Heart left ventricle (tissue), 16 donors: ENCODE data around the gene TEX10. TPM values are rescaled to one million over a fixed set of nuclear protein-coding genes. Genes with fewer than 3 reads are reported as not detected.

Source experiments
- ATAC-seq, 4 donors: fragments of 200-7000 bp; cut with Tn5 transposase; one replicate each; pipeline ENCODE4 v1.9.1; 2020 to 2022; ENCODE audit warnings: moderate library complexity in 4 of 4, mild to moderate bottlenecking in 3 of 4, moderate number of reproducible peaks in 1 of 4
- DNase-seq, 5 donors: peaks; one replicate each; pipeline ENCODE4 v3.0.0-alpha.2; 2020
- H3K27ac ChIP-seq, 12 donors: fragments of 200-600 bp; sonication (generic) in 4 of 12; one replicate each; pipeline versions ENCODE4 v1.5.0 to v1.8.0; 2016 to 2022; ENCODE audit warnings: mild to moderate bottlenecking in 2 of 12
- H3K27me3 ChIP-seq, 9 donors: fragments of 200-600 bp; sonication (generic) in 2 of 9; one replicate each; pipeline versions ENCODE4 v1.5.1 to v1.8.0; 2016 to 2022; ENCODE audit warnings: mild to moderate bottlenecking in 3 of 9
- H3K36me3 ChIP-seq, 9 donors: fragments of 200-600 bp; sonication (generic) in 2 of 9; one replicate each; pipeline versions ENCODE4 v1.5.0 to v1.8.0; 2018 to 2022; ENCODE audit warnings: mild to moderate bottlenecking in 2 of 9
- H3K4me1 ChIP-seq, 12 donors: fragments of 200-600 bp; sonication (generic) in 4 of 12; one replicate each; pipeline versions ENCODE4 v1.5.0 to v1.8.0; 2016 to 2022; ENCODE audit warnings: mild to moderate bottlenecking in 3 of 12
- H3K4me3 ChIP-seq, 12 donors: fragments of 200-600 bp; sonication (generic) in 4 of 12; one replicate each; pipeline versions ENCODE4 v1.5.0 to v1.8.0; 2017 to 2022; ENCODE audit warnings: mild to moderate bottlenecking in 9 of 12, moderate library complexity in 4 of 12
- H3K9me3 ChIP-seq, 12 donors: fragments of 200-600 bp; sonication (generic) in 4 of 12; one replicate each; pipeline versions ENCODE4 v1.5.0 to v1.8.0; 2016 to 2022; ENCODE audit warnings: mild to moderate bottlenecking in 1 of 12
- POLR2A ChIP-seq, 2 donors: fragments of 450-650 bp; IDR thresholded peaks; one replicate each; pipeline ENCODE4 v1.6.1; 2017; ENCODE audit warnings: antibody characterized with exemption in 2 of 2, mild to moderate bottlenecking in 2 of 2, moderate library complexity in 2 of 2
- WGBS, 4 donors: extraction: QIAGEN DNeasy Blood & Tissue Kit in 2 of 4; methylation state at CpG; one replicate each; pipeline versions ENCODE4 v1.1.5 to v1.1.7; 2013 to 2018; 5-methylcytosine and 5-hydroxymethylcytosine counted together
- intact Hi-C, 10 donors: fragments of 100-400 bp; cut with DNase I; formaldehyde crosslinking; loops; one replicate each; pipeline versions ENCODE4 v1.11.1 to v1.14.2; 2022
- polyA plus RNA-seq, 2 donors: library from polyadenylated mRNA; stranded (reverse); fragments of 200-250 nt; gene quantifications; one replicate each; pipeline ENCODE4 v1.2.3, GENCODE V29; 2013
- total RNA-seq, 9 donors: library from RNA; depleted of rRNA in 2 of 9; stranded (reverse); fragments of >200 nt in 2 of 9; fragmentation: NEBNext Ultra II Directional in 3 of 9; extraction: Animal tissue kit (Norgen Biotek cat#: 25700) in 3 of 9; gene quantifications; one replicate each; pipeline versions ENCODE4 v1.1.0 to v1.2.4, GENCODE V29; 2016 to 2023
- TF ChIP-seq, protein P1 (sequence below), 12 donors: fragments of 200-600 bp; sonication (generic) in 4 of 12; IDR thresholded peaks; one replicate each; pipeline versions ENCODE4 v1.5.0 to v1.8.0; 2018 to 2022; ENCODE audit warnings: antibody characterized with exemption in 12 of 12, mild to moderate bottlenecking in 5 of 12
- donor health status: ischemic (EF 13 %, LVEDD 7.1; RV severe dilation, severe dysfunction).
- donor health status: healthy with polysubstance abuse.
- donor health status: DM: no; HTN: yes; CAD: no.
- donor health status: DM: no; HTN: no; CAD: no.
- donor health status: ischemic (EF 25% LVEDD 6.9; RV normal size, moderate dysfunction).
- donor health status: ischemic (EF 25% LVEDD 5.7; RV mildly dilated, moderate dysfunction).
- donor health status: healthy.
- donor health status: DM: yes; HTN: yes; CAD: no.
- donor health status: ischemic (EF 35%, LVEDD 5.7; RV mildly dilated, moderate dysfunction).
- donor health status: nonischemic (EF 11% LVEDD 7.7; RV severe dilation, severe dysfunction).
- donor health status: DM: yes; HTN: yes; CAD: no.
- donor health status: PGD.
- donor health status: ischemic (EF 29% LVEDD 5.4; RV normal size, mild dysfunction).
- donor health status: nonischemic (EF 23%, LVEDD 6.1; RV moderate dilation, normal function).

The TEX10 gene
- total and polyA plus RNA-seq, 11 donors, result 2.7 to 10.6 (median 9.1) TPM

DNA sequence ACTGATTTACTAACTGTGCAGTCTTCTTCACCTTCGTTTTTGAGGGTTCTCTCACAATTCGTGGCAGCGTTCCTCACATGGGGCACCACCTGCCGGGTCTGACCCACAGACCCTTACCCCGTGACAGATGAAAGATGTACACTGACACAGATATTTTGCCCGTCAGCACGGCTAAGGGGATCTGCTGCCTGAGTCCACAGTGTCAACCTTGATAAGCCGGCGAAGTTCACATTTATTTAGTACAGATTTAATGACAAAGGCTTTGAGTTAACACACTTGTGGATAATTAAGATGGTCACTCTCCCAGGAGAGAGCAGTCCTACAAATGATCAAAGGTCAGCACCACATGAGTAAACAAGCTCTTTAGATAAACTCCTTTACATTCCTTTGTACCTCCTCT lies 15.9 kb upstream of the TEX10 start:
- Histone ChIP-seq H3K27me3 (no peaks in the 10 kb centered on the region), H3K27ac (no peak overlapping the region), H3K4me1 (no peaks in the 10 kb centered on the region), H3K36me3 (no peaks in the 10 kb centered on the region), H3K9me3 (peaks cover 0 to 7% (median 0%) of the 10 kb centered on the region in 12 donors), H3K4me3 (no peak overlapping the region)
- WGBS, 4 donors, result 81 to 95% (median 93%) methylated on average over 9 of the region's 9 CpGs
- intact Hi-C loops, result no loop called here
- no peak for DNase-seq
- ATAC-seq, result no peak
- TF ChIP-seq POLR2A (IDR thresholded peaks at IDR 0.05), result no peak
- TF ChIP-seq, protein P1, sequence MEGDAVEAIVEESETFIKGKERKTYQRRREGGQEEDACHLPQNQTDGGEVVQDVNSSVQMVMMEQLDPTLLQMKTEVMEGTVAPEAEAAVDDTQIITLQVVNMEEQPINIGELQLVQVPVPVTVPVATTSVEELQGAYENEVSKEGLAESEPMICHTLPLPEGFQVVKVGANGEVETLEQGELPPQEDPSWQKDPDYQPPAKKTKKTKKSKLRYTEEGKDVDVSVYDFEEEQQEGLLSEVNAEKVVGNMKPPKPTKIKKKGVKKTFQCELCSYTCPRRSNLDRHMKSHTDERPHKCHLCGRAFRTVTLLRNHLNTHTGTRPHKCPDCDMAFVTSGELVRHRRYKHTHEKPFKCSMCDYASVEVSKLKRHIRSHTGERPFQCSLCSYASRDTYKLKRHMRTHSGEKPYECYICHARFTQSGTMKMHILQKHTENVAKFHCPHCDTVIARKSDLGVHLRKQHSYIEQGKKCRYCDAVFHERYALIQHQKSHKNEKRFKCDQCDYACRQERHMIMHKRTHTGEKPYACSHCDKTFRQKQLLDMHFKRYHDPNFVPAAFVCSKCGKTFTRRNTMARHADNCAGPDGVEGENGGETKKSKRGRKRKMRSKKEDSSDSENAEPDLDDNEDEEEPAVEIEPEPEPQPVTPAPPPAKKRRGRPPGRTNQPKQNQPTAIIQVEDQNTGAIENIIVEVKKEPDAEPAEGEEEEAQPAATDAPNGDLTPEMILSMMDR (IDR thresholded peaks at IDR 0.05), result no peak

DNA sequence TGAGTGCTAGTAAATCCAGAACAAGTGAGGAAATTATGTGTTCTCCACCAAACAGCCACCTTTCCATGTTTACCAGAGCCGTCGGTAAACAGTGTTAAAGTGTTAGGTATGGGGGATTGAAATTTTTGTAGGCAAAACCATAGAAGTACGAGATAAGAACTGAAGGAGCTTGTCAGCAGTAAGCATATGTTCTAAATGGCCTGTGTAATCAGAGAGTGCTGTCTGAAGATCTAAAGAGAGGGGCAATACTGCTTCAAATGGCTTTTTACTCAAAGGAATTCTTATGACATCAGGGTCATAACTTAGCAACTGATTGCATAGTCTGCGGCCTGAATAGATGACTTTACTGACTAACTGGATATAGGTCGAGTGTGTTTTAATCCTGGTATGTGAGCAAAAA lies 13.4 kb upstream of the TEX10 start:
- Histone ChIP-seq H3K4me1 (no peaks in the 10 kb centered on the region), H3K27me3 (no peaks in the 10 kb centered on the region), H3K4me3 (no peak overlapping the region), H3K36me3 (no peaks in the 10 kb centered on the region), H3K9me3 (peaks cover 0 to 7% (median 0%) of the 10 kb centered on the region in 12 donors), H3K27ac (no peak overlapping the region)
- no peak for DNase-seq
- 82 to 88% (median 86%) methylated on average over 5 of the region's 5 CpGs for WGBS, 4 donors
- TF ChIP-seq, protein P1 (IDR thresholded peaks at IDR 0.05), result no peak
- TF ChIP-seq POLR2A (IDR thresholded peaks at IDR 0.05), result no peak
- intact Hi-C loops, result no loop called here
- ATAC-seq, result no peak

DNA sequence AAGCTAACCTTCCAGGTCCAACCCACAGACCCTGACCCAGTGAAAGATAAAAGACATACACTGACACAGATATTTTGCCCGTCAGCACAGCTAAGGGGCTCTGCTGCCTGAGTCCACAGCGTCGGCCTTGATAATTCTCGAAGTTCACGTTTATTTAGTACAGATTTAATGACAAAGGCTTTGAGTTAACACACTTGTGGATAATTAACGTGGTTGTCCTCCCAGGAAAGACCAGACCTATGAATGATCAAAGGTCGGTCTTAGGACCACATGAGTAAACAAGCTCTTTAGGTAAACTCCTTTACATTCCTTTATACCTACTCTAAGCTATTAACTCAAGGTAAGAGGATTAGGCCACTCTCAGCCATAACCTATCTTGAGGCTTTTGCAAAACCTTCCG lies 11.3 kb upstream of the TEX10 start:
- H3K36me3 ChIP-seq, result no peaks in the 10 kb centered on the region
- ATAC-seq (no peak), DNase-seq (no peak)
- no peaks in the 10 kb centered on the region for H3K4me1 ChIP-seq
- H3K27me3 ChIP-seq, result no peaks in the 10 kb centered on the region
- H3K9me3 ChIP-seq, result peaks cover 0 to 7% (median 0%) of the 10 kb centered on the region in 12 donors
- 89 to 94% (median 92%) methylated on average over 8 of the region's 8 CpGs for WGBS, 4 donors
- H3K4me3 ChIP-seq, result no peak overlapping the region
- intact Hi-C loops, result no loop called here
- no peak overlapping the region for H3K27ac ChIP-seq
- TF ChIP-seq, protein P1 (IDR thresholded peaks at IDR 0.05), result no peak
- no peak for TF ChIP-seq POLR2A (IDR thresholded peaks at IDR 0.05)

DNA sequence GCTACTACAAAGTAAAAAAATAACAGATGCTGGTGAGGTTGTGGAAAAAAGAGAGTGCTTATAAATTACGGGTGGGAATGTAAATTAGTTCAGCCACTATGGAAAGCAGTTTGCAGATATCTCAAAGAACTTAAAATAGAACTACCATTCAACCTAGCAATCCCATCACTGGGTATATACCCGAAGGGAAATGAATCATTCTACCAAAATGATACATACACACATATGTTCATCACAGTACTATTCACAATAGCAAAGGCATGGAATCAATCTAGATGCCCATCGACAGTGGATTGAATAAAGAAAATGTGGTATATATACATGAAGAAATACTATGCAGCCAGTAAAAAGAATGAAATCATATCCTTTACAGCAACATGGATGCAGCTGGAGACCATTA lies 6.3 kb upstream of the TEX10 start:
- H3K27me3 ChIP-seq, result no peaks in the 10 kb centered on the region
- H3K4me1 ChIP-seq, result no peaks in the 10 kb centered on the region
- no peak overlapping the region for H3K27ac ChIP-seq
- ATAC-seq, result no peak
- no peak for DNase-seq
- no peak overlapping the region for H3K4me3 ChIP-seq
- intact Hi-C loops, result loop anchor here in 4 of 10 donors (10.0 kb wide), 3 partner anchors 56 to 236 kb away; partner anchors contain the start of gene MSANTD3 (in 1 of the 4)
- no peak for TF ChIP-seq POLR2A (IDR thresholded peaks at IDR 0.05)
- TF ChIP-seq, protein P1 (IDR thresholded peaks at IDR 0.05), result no peak
- H3K9me3 ChIP-seq, result peaks cover 0 to 4% (median 0%) of the 10 kb centered on the region in 12 donors
- H3K36me3 ChIP-seq, result no peaks in the 10 kb centered on the region
- 90 to 98% (median 94%) methylated on average over 3 of the region's 3 CpGs for WGBS, 4 donors
